ENCODE results near the gene PRKCH.
"Not testable (repeated sequence)": the region's sequence is repeated elsewhere in the genome, so short reads cannot be mapped to it uniquely, and the experiment has no call there.

PRKCH gene

GRCh38 chr14:61462566-61463193 lies 141.3 kb downstream of the PRKCH start:
- no peak for DNase-seq

- DNase-seq = no peak
These were observed 142.4 kb downstream of the PRKCH start for GRCh38 chr14:61463664-61464285.

GRCh38 chr14:61464539-61465320 lies 143.4 kb downstream of the PRKCH start:
- DNase-seq = not testable (repeated sequence)

- DNase-seq = no peak
These were observed 145.0 kb downstream of the PRKCH start for GRCh38 chr14:61466249-61466904.

GRCh38 chr14:61466905-61467280 lies 145.5 kb downstream of the PRKCH start:
- no peak for DNase-seq

GRCh38 chr14:61467296-61467695 lies 145.9 kb downstream of the PRKCH start:
- no peak for DNase-seq

- no peak for DNase-seq
These were observed 146.9 kb downstream of the PRKCH start for GRCh38 chr14:61468063-61468825.

- DNase-seq = no peak
These were observed 148.4 kb downstream of the PRKCH start for GRCh38 chr14:61469781-61470180.

- no peak for DNase-seq
These were observed 149.0 kb downstream of the PRKCH start for GRCh38 chr14:61470261-61470960.

- no peak for DNase-seq
These were observed 149.5 kb downstream of the PRKCH start for GRCh38 chr14:61470961-61471293.

- DNase-seq = no peak
These were observed 150.1 kb downstream of the PRKCH start for GRCh38 chr14:61471297-61472005.

GRCh38 chr14:61472011-61472672 lies 150.8 kb downstream of the PRKCH start:
- peak; percentile 48 for DNase-seq

- DNase-seq = peak; percentile 85
These were observed 151.5 kb downstream of the PRKCH start for GRCh38 chr14:61472801-61473376.

GRCh38 chr14:61474015-61474414 lies 152.6 kb downstream of the PRKCH start:
- no peak for DNase-seq

GRCh38 chr14:61474701-61475100 lies 153.3 kb downstream of the PRKCH start:
- DNase-seq = no peak

GRCh38 chr14:61475316-61475715 lies 153.9 kb downstream of the PRKCH start:
- no peak for DNase-seq

GRCh38 chr14:61476105-61476753 lies 154.8 kb downstream of the PRKCH start:
- no peak for DNase-seq

- DNase-seq = peak; percentile 53
These were observed 155.5 kb downstream of the PRKCH start for GRCh38 chr14:61476754-61477410.

- peak; percentile 56 for DNase-seq
These were observed 156.5 kb downstream of the PRKCH start for GRCh38 chr14:61477712-61478462.

All from stimulated activated CD4-positive, alpha-beta T cell treated with anti-CD3 and anti-CD28 coated beads, Interleukin-15, amount 100 ng/mL, for 24 hours (primary cell).